CD4-positive, alpha-beta T cell (primary cell): ENCODE data around the gene KCNQ4. TPM values are rescaled to one million over a fixed set of nuclear protein-coding genes. Genes with fewer than 3 reads are reported as not detected.

Experiments used
- ATAC-seq: fragments of 200-7000 bp; cut with Tn5 transposase; one replicate; pipeline ENCODE4 v1.10.0; 2022; ENCODE audit warnings: mild to moderate bottlenecking; ENCODE audit not compliant: poor library complexity
- CTCF ChIA-PET: fragments of 350-600 bp; sonication (Branson Sonifier 250); formaldehyde crosslinking; loops from one replicate; lab custom pipeline; 2021; ENCODE audit warnings: antibody characterized with exemption, inconsistent platforms; lab: Charles Lee
- POLR2A ChIA-PET: fragments of 350-600 bp; sonication (Branson Sonifier 250); formaldehyde crosslinking; loops from one replicate; lab custom pipeline; 2021; ENCODE audit warnings: antibody characterized with exemption, inconsistent platforms; lab: Charles Lee
- DNase-seq, 14 experiments: peaks; one replicate each; pipeline ENCODE4 v3.0.0-alpha.2; 2013 to 2020; ENCODE audit warnings: mixed read lengths in 2 of 14
- H3K27ac ChIP-seq, 2 donors: one replicate each; pipeline versions ENCODE4 v1.5.1 to v1.7.0; 2013; ENCODE audit warnings: low read length in 2 of 2, low read depth in 1 of 2, mild to moderate bottlenecking in 1 of 2
- H3K27me3 ChIP-seq, 2 experiments: 1 replicate in 1 of 2; 2 replicates in 1 of 2; pipeline versions ENCODE4 v1.6.1 to v1.7.0; 2013; ENCODE audit warnings: low read length in 2 of 2, control low read depth in 1 of 2, mild to moderate bottlenecking in 1 of 2, moderate library complexity in 1 of 2; ENCODE audit not compliant: insufficient read depth in 2 of 2, control insufficient read depth in 1 of 2
- H3K36me3 ChIP-seq: one replicate; pipeline ENCODE4 v1.6.1; 2013; ENCODE audit warnings: low read length, control low read depth; ENCODE audit not compliant: insufficient read depth
- H3K4me1 ChIP-seq: one replicate; pipeline ENCODE4 v1.6.1; 2013; ENCODE audit warnings: low read length, control low read depth; ENCODE audit not compliant: insufficient read depth
- H3K4me3 ChIP-seq: one replicate; pipeline ENCODE4 v1.5.1; 2013; ENCODE audit warnings: mild to moderate bottlenecking, low read length, moderate library complexity
- H3K9me3 ChIP-seq, 2 experiments: 1 replicate in 1 of 2; 2 replicates in 1 of 2; pipeline versions ENCODE4 v1.6.1 to v1.7.0; 2013; ENCODE audit warnings: low read length in 2 of 2, mild to moderate bottlenecking in 2 of 2, control low read depth in 1 of 2, moderate library complexity in 1 of 2; ENCODE audit not compliant: control insufficient read depth in 1 of 2, insufficient read depth in 1 of 2
- H3K27ac Mint-ChIP-seq: one replicate; pipeline ENCODE4 v1.8.0; 2020; ENCODE audit warnings: mixed read lengths
- H3K27me3 Mint-ChIP-seq: one replicate; pipeline ENCODE4 v1.8.0; 2021; ENCODE audit warnings: mixed read lengths
- H3K36me3 Mint-ChIP-seq: one replicate; pipeline ENCODE4 v1.8.0; 2021; ENCODE audit warnings: low read depth, mixed read lengths
- H3K4me1 Mint-ChIP-seq: one replicate; pipeline ENCODE4 v1.8.0; 2021; ENCODE audit warnings: low read depth, mixed read lengths
- H3K4me3 Mint-ChIP-seq: one replicate; pipeline ENCODE4 v1.8.0; 2020; ENCODE audit warnings: mild to moderate bottlenecking, mixed read lengths
- H3K9me3 Mint-ChIP-seq: one replicate; pipeline ENCODE4 v1.8.0; 2020; ENCODE audit warnings: mixed read lengths
- CTCF ChIP-seq: fragments of 200-600 bp; IDR thresholded peaks from one replicate; pipeline ENCODE4 v1.8.0; 2022; ENCODE audit warnings: antibody characterized with exemption, mild to moderate bottlenecking
- intact Hi-C, 2 experiments: fragments of 100-400 bp; cut with DNase I in 1 of 2; cut with micrococcal nuclease in 1 of 2; formaldehyde crosslinking; loops; one replicate each; pipeline versions ENCODE4 v1.15.1 to v1.9.0; 2023 to 2025; cut with DNase I, micrococcal nuclease
- total RNA-seq, 174 experiments: library from RNA in 2 of 174; stranded (reverse) in 2 of 174; gene quantifications; one replicate each; pipeline ENCODE4 v1.2.3 and lab custom pipeline; 2021 to 2026

Gene KCNQ4
- total RNA-seq, 2 experiments from 2014 or later = 0.25 to 0.30 TPM

- ChIA-PET CTCF (no interaction called here), POLR2A (no interaction called here)
- Histone ChIP-seq H3K4me1 (peaks cover 24% of the 10 kb centered on the region), H3K27ac (no peak overlapping the region), H3K27me3 (peaks cover 21 to 28% of the 10 kb centered on the region in 2 experiments), H3K36me3 (no peaks in the 10 kb centered on the region), H3K4me3 (no peak overlapping the region), H3K9me3 (peaks cover 0 to 4% of the 10 kb centered on the region in 2 experiments)
- TF ChIP-seq CTCF = no peak
- intact Hi-C loops = no loop called here
- Mint-ChIP-seq H3K36me3 (no peaks in the 10 kb centered on the region), H3K9me3 (peaks cover 2% of the 10 kb centered on the region), H3K4me1 (peaks cover 10% of the 10 kb centered on the region), H3K27me3 (peaks cover 38% of the 10 kb centered on the region), H3K4me3 (no peak overlapping the region), H3K27ac (no peak overlapping the region)
- DNase-seq = no peak
- no peak for ATAC-seq
Measured at GRCh38 chr1:40880813-40881549, 97.4 kb downstream of the KCNQ4 start.

GRCh38 chr1:40884055-40884795, 100.6 kb downstream of the KCNQ4 start:
- Mint-ChIP-seq H3K36me3 (no peaks in the 10 kb centered on the region), H3K4me1 (peaks cover 5% of the 10 kb centered on the region), H3K4me3 (peak overlapping the region; percentile 0), H3K27ac (no peak overlapping the region), H3K27me3 (peaks cover 67% of the 10 kb centered on the region), H3K9me3 (no peaks in the 10 kb centered on the region)
- CTCF ChIA-PET = no interaction called here
- Histone ChIP-seq H3K4me1 (peaks cover 5% of the 10 kb centered on the region), H3K4me3 (no peak overlapping the region), H3K27me3 (peaks cover 25 to 45% of the 10 kb centered on the region in 2 experiments), H3K36me3 (no peaks in the 10 kb centered on the region), H3K27ac (no peak overlapping the region), H3K9me3 (peaks cover 0 to 4% of the 10 kb centered on the region in 2 experiments)
- no peak for TF ChIP-seq CTCF
- intact Hi-C loops = no loop called here
- DNase-seq (no peak), ATAC-seq (peak; percentile 37)
- POLR2A ChIA-PET = no interaction called here

- H3K9me3 ChIP-seq = peaks cover 0 to 4% of the 10 kb centered on the region in 2 experiments
- ChIA-PET POLR2A (no interaction called here), CTCF (no interaction called here)
- no peak overlapping the region for H3K4me3 ChIP-seq
- peaks cover 20 to 45% of the 10 kb centered on the region in 2 experiments for H3K27me3 ChIP-seq
- ATAC-seq (no peak), DNase-seq (no peak)
- TF ChIP-seq CTCF = no peak
- intact Hi-C loops = no loop called here
- Mint-ChIP-seq H3K9me3 (no peaks in the 10 kb centered on the region), H3K27me3 (peaks cover 77% of the 10 kb centered on the region), H3K4me3 (no peak overlapping the region), H3K36me3 (no peaks in the 10 kb centered on the region), H3K4me1 (peaks cover 5% of the 10 kb centered on the region), H3K27ac (no peak overlapping the region)
- H3K27ac ChIP-seq = no peak overlapping the region
- H3K4me1 ChIP-seq = peaks cover 5% of the 10 kb centered on the region
- no peaks in the 10 kb centered on the region for H3K36me3 ChIP-seq
Measured at GRCh38 chr1:40886318-40887011, 102.9 kb downstream of the KCNQ4 start.
